Neural progenitor cell (in vitro differentiated cells): ENCODE measurements around the gene GNL3. TPM values are rescaled to one million over a fixed set of nuclear protein-coding genes. Genes with fewer than 3 reads are reported as not detected.

ENCODE experiments used
- DNase-seq: peaks from one replicate; pipeline ENCODE4 v3.0.0-alpha.2; 2016; ENCODE audit warnings: low spot score
- H2AFZ ChIP-seq: fragments of 200-600 bp; sonication (generic); replicated peaks from 2 replicates; pipeline ENCODE4 v1.6.1; 2016; ENCODE audit warnings: antibody characterized with exemption
- H3F3A ChIP-seq: fragments of 200-600 bp; sonication (generic); 2 replicates; pipeline ENCODE4 v1.6.1; 2016; ENCODE audit warnings: antibody characterized with exemption, low read depth
- H3K27ac ChIP-seq: fragments of 200-600 bp; sonication (generic); 2 replicates; pipeline ENCODE4 v1.5.1; 2016; ENCODE audit warnings: mild to moderate bottlenecking
- H3K27me3 ChIP-seq: fragments of 200-600 bp; sonication (generic); 2 replicates; pipeline ENCODE4 v1.6.1; 2016; ENCODE audit warnings: mild to moderate bottlenecking, moderate library complexity
- H3K36me3 ChIP-seq: fragments of 200-600 bp; sonication (generic); 2 replicates; pipeline ENCODE4 v1.5.1; 2016
- H3K4me1 ChIP-seq: fragments of 200-600 bp; sonication (generic); 2 replicates; pipeline ENCODE4 v1.6.1; 2016; ENCODE audit warnings: mixed run types
- H3K4me2 ChIP-seq: fragments of 200-600 bp; sonication (generic); 2 replicates; pipeline ENCODE4 v1.6.1; 2016
- H3K4me3 ChIP-seq: fragments of 200-600 bp; sonication (generic); 2 replicates; pipeline ENCODE4 v1.5.1; 2016
- H3K79me2 ChIP-seq: fragments of 200-600 bp; sonication (generic); 2 replicates; pipeline ENCODE4 v1.6.1; 2016; ENCODE audit warnings: low read depth
- H3K9ac ChIP-seq: fragments of 200-600 bp; sonication (generic); 2 replicates; pipeline ENCODE4 v1.6.1; 2016
- H3K9me3 ChIP-seq: fragments of 200-600 bp; sonication (generic); 2 replicates; pipeline ENCODE4 v1.5.1; 2016; ENCODE audit warnings: low read depth
- H4K20me1 ChIP-seq: fragments of 200-600 bp; sonication (generic); 2 replicates; pipeline ENCODE4 v1.6.1; 2016; ENCODE audit warnings: low read depth
- H3K27ac Mint-ChIP-seq: 3 replicates; pipeline ENCODE4 v1.8.0; 2021; ENCODE audit warnings: mixed read lengths
- H3K27me3 Mint-ChIP-seq: 2 replicates; pipeline ENCODE4 v1.8.0; 2022; ENCODE audit warnings: low read depth, mild to moderate bottlenecking, inconsistent platforms, moderate library complexity, mixed read lengths; ENCODE audit not compliant: insufficient read depth
- H3K36me3 Mint-ChIP-seq: 3 replicates; pipeline ENCODE4 v1.8.0; 2021; ENCODE audit warnings: mixed read lengths
- H3K4me1 Mint-ChIP-seq: 3 replicates; pipeline ENCODE4 v1.8.0; 2021; ENCODE audit warnings: mixed read lengths
- H3K4me3 Mint-ChIP-seq: 3 replicates; pipeline ENCODE4 v1.8.0; 2021; ENCODE audit warnings: mild to moderate bottlenecking, moderate library complexity, mixed read lengths
- H3K9me3 Mint-ChIP-seq: 3 replicates; pipeline ENCODE4 v1.8.0; 2020; ENCODE audit warnings: mixed read lengths
- CTCF ChIP-seq: fragments of 200-600 bp; sonication (generic); IDR thresholded peaks from 2 replicates; pipeline ENCODE4 v1.5.1; 2017; ENCODE audit warnings: antibody characterized with exemption, mild to moderate bottlenecking
- EZH2 ChIP-seq: fragments of 200-600 bp; sonication (generic); IDR thresholded peaks from 2 replicates; pipeline ENCODE4 v1.6.1; 2017; ENCODE audit warnings: antibody characterized with exemption, mild to moderate bottlenecking, moderate library complexity
- EZH2phosphoT487 ChIP-seq: fragments of 200-600 bp; sonication (generic); IDR thresholded peaks from 2 replicates; pipeline ENCODE4 v1.6.1; 2017; ENCODE audit warnings: antibody characterized with exemption
- total RNA-seq: library from RNA; depleted of rRNA; stranded (reverse); fragments of >200 nt; gene quantifications from 2 replicates; pipeline ENCODE4 v1.2.3, GENCODE V29; 2015; ENCODE audit warnings: low replicate concordance

The GNL3 gene
- total RNA-seq, 1 donor from 2014 or later, result 169 TPM

DNA sequence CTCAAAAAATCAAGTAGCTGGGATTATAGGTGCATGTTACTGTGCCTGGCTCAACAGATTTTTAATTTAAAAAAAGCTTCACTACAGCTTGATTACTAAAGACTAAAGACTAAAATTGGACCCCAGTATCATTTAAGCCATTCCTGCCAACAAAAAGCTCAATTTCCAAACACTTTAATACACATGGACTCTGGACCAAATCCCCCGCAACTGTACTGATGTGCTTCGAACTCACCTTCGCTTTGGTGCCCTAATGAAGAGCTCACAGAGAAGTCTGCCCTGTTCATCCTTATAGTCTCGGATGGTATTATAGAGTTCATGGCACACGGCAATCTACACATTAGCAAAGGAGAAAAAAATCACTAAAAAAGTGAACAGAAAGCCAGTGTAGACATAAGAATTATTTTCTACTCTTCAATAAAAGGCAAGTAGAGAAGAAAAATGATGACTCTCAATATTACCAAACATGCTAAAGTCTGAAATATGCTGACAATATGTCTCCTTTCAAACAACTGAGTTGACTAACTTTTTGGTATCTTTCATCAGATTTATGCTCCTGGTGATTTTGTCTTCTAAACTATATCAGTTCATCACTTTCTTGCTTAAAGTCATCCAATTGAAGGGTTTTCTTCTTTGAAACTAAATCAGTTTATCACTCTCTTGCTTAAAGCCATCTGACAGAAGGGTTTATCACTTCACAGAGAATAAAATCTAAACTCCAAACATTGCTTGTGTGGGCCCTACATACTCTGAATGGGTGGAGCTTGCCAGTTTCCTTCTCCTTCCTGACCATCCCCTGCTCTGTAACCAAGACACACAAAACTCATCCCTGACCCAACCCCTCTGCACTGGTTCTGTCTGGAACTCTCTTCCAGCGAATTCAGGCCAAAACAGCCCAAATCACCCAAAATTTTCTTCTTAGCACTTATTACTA, 7.3 kb upstream of the GNL3 start:
- TF ChIP-seq EZH2, result no peak
- TF ChIP-seq CTCF, result no peak
- TF ChIP-seq EZH2phosphoT487, result no peak
- Histone ChIP-seq H3K36me3 (peaks cover 19% of the 10 kb centered on the region), H3K4me3 (no peak overlapping the region), H3F3A (peaks cover 4% of the 10 kb centered on the region), H3K27ac (no peak overlapping the region), H3K79me2 (peaks cover 69% of the 10 kb centered on the region), H2AFZ (no peak overlapping the region), H3K9me3 (no peaks in the 10 kb centered on the region), H4K20me1 (peaks cover 9% of the 10 kb centered on the region), H3K4me2 (no peak overlapping the region), H3K4me1 (no peaks in the 10 kb centered on the region), H3K9ac (no peak overlapping the region), H3K27me3 (no peaks in the 10 kb centered on the region)
- H3K36me3 Mint-ChIP-seq, result peaks cover 33% of the 10 kb centered on the region
- peaks cover 11% of the 10 kb centered on the region for H3K4me1 Mint-ChIP-seq
- H3K27me3 Mint-ChIP-seq, result no peaks in the 10 kb centered on the region
- H3K9me3 Mint-ChIP-seq, result no peaks in the 10 kb centered on the region
- H3K4me3 Mint-ChIP-seq, result no peak overlapping the region
- peak overlapping the region; percentile 80 for H3K27ac Mint-ChIP-seq
- no peak for DNase-seq

DNA sequence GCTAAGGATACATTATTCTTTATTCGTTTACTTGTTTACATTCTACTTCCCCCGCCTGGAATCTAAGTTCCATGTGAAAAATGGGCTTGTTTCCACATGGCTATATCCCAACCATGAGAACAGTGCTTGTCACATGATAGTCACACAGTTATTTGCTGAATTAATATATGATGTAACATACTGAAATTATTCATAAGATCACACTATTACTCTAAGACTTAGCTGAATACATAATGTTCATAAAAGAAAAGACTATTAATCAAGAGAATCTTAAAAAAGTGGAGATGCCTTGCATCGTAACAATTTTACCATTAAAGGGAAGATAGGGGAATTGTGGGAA, 6.7 kb upstream of the GNL3 start:
- Histone ChIP-seq H3K4me3 (no peak overlapping the region), H3K9me3 (no peaks in the 10 kb centered on the region), H3K9ac (no peak overlapping the region), H3K4me1 (peaks cover 2% of the 10 kb centered on the region), H3K79me2 (peaks cover 69% of the 10 kb centered on the region), H4K20me1 (peaks cover 9% of the 10 kb centered on the region), H3K27me3 (no peaks in the 10 kb centered on the region), H3K4me2 (no peak overlapping the region), H3K36me3 (peaks cover 19% of the 10 kb centered on the region), H2AFZ (no peak overlapping the region), H3K27ac (no peak overlapping the region), H3F3A (peaks cover 4% of the 10 kb centered on the region)
- Mint-ChIP-seq H3K9me3 (no peaks in the 10 kb centered on the region), H3K27me3 (no peaks in the 10 kb centered on the region), H3K4me1 (peaks cover 12% of the 10 kb centered on the region), H3K36me3 (peaks cover 33% of the 10 kb centered on the region), H3K27ac (no peak overlapping the region), H3K4me3 (no peak overlapping the region)
- TF ChIP-seq EZH2phosphoT487, result no peak
- TF ChIP-seq CTCF, result no peak
- no peak for DNase-seq

- TF ChIP-seq CTCF (no peak), EZH2 (no peak), EZH2phosphoT487 (no peak)
- H3K4me3 ChIP-seq, result no peak overlapping the region
Measured at GRCh38 chr3:52679811-52680210, 6.0 kb upstream of the GNL3 start.

More at GRCh38 chr3:52679811-52680210, 6.0 kb upstream of the GNL3 start:
- Histone ChIP-seq H3K79me2 (peaks cover 72% of the 10 kb centered on the region), H3K27ac (no peak overlapping the region), H3K27me3 (no peaks in the 10 kb centered on the region), H3K36me3 (peaks cover 19% of the 10 kb centered on the region), H3F3A (peaks cover 4% of the 10 kb centered on the region), H3K4me2 (no peak overlapping the region), H4K20me1 (peaks cover 9% of the 10 kb centered on the region), H3K4me1 (peaks cover 8% of the 10 kb centered on the region), H3K9ac (peak overlapping the region; percentile 36), H3K9me3 (no peaks in the 10 kb centered on the region), H2AFZ (no peak overlapping the region)
- no peaks in the 10 kb centered on the region for H3K9me3 Mint-ChIP-seq
- peaks cover 32% of the 10 kb centered on the region for H3K36me3 Mint-ChIP-seq
- no peak for DNase-seq
- H3K27ac Mint-ChIP-seq, result no peak overlapping the region
- H3K4me3 Mint-ChIP-seq, result no peak overlapping the region
- no peaks in the 10 kb centered on the region for H3K27me3 Mint-ChIP-seq
- peaks cover 19% of the 10 kb centered on the region for H3K4me1 Mint-ChIP-seq
